GM23338 (cell line): ENCODE data around the gene CYP11A1. TPM values are rescaled to one million over a fixed set of nuclear protein-coding genes. Genes with fewer than 3 reads are reported as not detected.
A peak's percentile ranks its signal among the peaks of the same experiment; 100 is the strongest.

ENCODE experiments used
- ATAC-seq: fragments of 200-7000 bp; cut with Tn5 transposase; 3 replicates; pipeline ENCODE4 v1.9.1; 2020
- DNase-seq: peaks from one replicate; pipeline ENCODE4 v3.0.0-alpha.2; 2015; ENCODE audit warnings: low spot score
- H2AFZ ChIP-seq: fragments of 200-600 bp; sonication (generic); 2 replicates; pipeline ENCODE4 v1.8.0; 2016; ENCODE audit warnings: antibody characterized with exemption, mild to moderate bottlenecking, moderate library complexity
- H3F3A ChIP-seq: fragments of 200-600 bp; sonication (generic); replicated peaks from 2 replicates; pipeline ENCODE4 v1.8.0; 2017; ENCODE audit warnings: antibody characterized with exemption, mixed run types, low read depth
- H3K27ac ChIP-seq: fragments of 200-600 bp; sonication (generic); 2 replicates; pipeline ENCODE4 v1.6.1; 2016; ENCODE audit warnings: low read depth
- H3K27me3 ChIP-seq: fragments of 200-600 bp; sonication (generic); 2 replicates; pipeline ENCODE4 v1.8.0; 2016; ENCODE audit warnings: mild to moderate bottlenecking, mixed run types, moderate library complexity; ENCODE audit not compliant: insufficient read depth
- H3K36me3 ChIP-seq: fragments of 200-600 bp; sonication (generic); 2 replicates; pipeline ENCODE4 v1.8.0; 2016; ENCODE audit warnings: mild to moderate bottlenecking; ENCODE audit not compliant: insufficient read depth
- H3K4me1 ChIP-seq: fragments of 200-600 bp; sonication (generic); 2 replicates; pipeline ENCODE4 v1.8.0; 2016; ENCODE audit warnings: mild to moderate bottlenecking, moderate library complexity; ENCODE audit not compliant: insufficient read depth
- H3K4me2 ChIP-seq: fragments of 200-600 bp; sonication (generic); 2 replicates; pipeline ENCODE4 v1.7.1; 2017; ENCODE audit warnings: mixed run types
- H3K4me3 ChIP-seq: fragments of 200-600 bp; sonication (generic); 2 replicates; pipeline ENCODE4 v1.6.1; 2016; ENCODE audit warnings: mixed run types
- H3K79me2 ChIP-seq: fragments of 200-600 bp; sonication (generic); replicated peaks from 2 replicates; pipeline ENCODE4 v1.8.0; 2017; ENCODE audit warnings: mild to moderate bottlenecking; ENCODE audit not compliant: insufficient read depth
- H3K9me2 ChIP-seq: fragments of 200-600 bp; sonication (generic); 2 replicates; pipeline ENCODE4 v1.8.0; 2017; ENCODE audit not compliant: insufficient read depth
- H4K20me1 ChIP-seq: fragments of 200-600 bp; sonication (generic); replicated peaks from 2 replicates; pipeline ENCODE4 v1.8.0; 2017; ENCODE audit warnings: mild to moderate bottlenecking; ENCODE audit not compliant: insufficient read depth
- H3K27ac Mint-ChIP-seq: 2 replicates; pipeline ENCODE4 v1.8.0; 2020; ENCODE audit warnings: inconsistent platforms, mild to moderate bottlenecking, moderate library complexity, mixed read lengths
- H3K27me3 Mint-ChIP-seq: 3 replicates; pipeline ENCODE4 v1.8.0; 2022; ENCODE audit warnings: low read depth, mild to moderate bottlenecking, moderate library complexity, mixed read lengths, inconsistent platforms; ENCODE audit not compliant: insufficient read depth, poor library complexity
- H3K36me3 Mint-ChIP-seq: 3 replicates; pipeline ENCODE4 v1.8.0; 2021; ENCODE audit warnings: low read depth, mild to moderate bottlenecking, inconsistent platforms, moderate library complexity, mixed read lengths
- H3K4me1 Mint-ChIP-seq: 3 replicates; pipeline ENCODE4 v1.8.0; 2020; ENCODE audit warnings: mild to moderate bottlenecking, inconsistent platforms, mixed read lengths
- H3K4me3 Mint-ChIP-seq: 3 replicates; pipeline ENCODE4 v1.8.0; 2021; ENCODE audit warnings: moderate library complexity, mild to moderate bottlenecking, inconsistent platforms, mixed read lengths
- H3K9me3 Mint-ChIP-seq: 3 replicates; pipeline ENCODE4 v1.8.0; 2020; ENCODE audit warnings: moderate library complexity, mild to moderate bottlenecking, inconsistent platforms, mixed read lengths
- NANOG ChIP-seq: IDR thresholded peaks from 2 replicates; pipeline ENCODE4 v1.6.1; 2016; ENCODE audit warnings: antibody characterized with exemption, borderline replicate concordance
- POLR2AphosphoS5 ChIP-seq: IDR thresholded peaks from 2 replicates; pipeline ENCODE4 v1.6.1; 2016; ENCODE audit warnings: antibody characterized with exemption, low read depth
- ZNF114 ChIP-seq: fragments of 250-450 bp; sonication (Bioruptor Pico); IDR thresholded peaks from 2 replicates; pipeline ENCODE4 v1.5.0; 2020; ENCODE audit warnings: mild to moderate bottlenecking, moderate library complexity
- ZNF331 ChIP-seq: fragments of 250-450 bp; sonication (Bioruptor Pico); IDR thresholded peaks from 2 replicates; pipeline ENCODE4 v1.5.0; 2020; ENCODE audit warnings: low read depth, mild to moderate bottlenecking, moderate library complexity
- polyA plus RNA-seq: library from polyadenylated mRNA; unstranded; fragments of >200 nt; fragmentation: Nextera tagmentation; extraction: Ambion mirVana; gene quantifications from 2 replicates; pipeline ENCODE4 v1.2.1, GENCODE V29; 2016
- total RNA-seq: library from RNA; depleted of rRNA; stranded (reverse); fragments of >200 nt; shearing (Covaris generic); gene quantifications from 2 replicates; pipeline ENCODE4 v1.2.3, GENCODE V29; 2014
- TF ChIP-seq, protein P1 (sequence below): IDR thresholded peaks from 2 replicates; pipeline ENCODE4 v1.6.1; 2016; ENCODE audit warnings: antibody characterized with exemption
- TF ChIP-seq, protein P2 (sequence below): IDR thresholded peaks from one replicate; pipeline ENCODE4 v1.6.1; 2018; ENCODE audit warnings: antibody characterized with exemption; ENCODE audit not compliant: unreplicated experiment
- TF ChIP-seq, protein P3 (sequence below): fragments of 250-450 bp; sonication (Bioruptor Pico); IDR thresholded peaks from 2 replicates; pipeline ENCODE4 v1.5.0; 2020; ENCODE audit warnings: mild to moderate bottlenecking, moderate library complexity

Gene CYP11A1
- total and polyA plus RNA-seq, 2 experiments from 2014 or later = 1.2 to 1.7 TPM

DNA sequence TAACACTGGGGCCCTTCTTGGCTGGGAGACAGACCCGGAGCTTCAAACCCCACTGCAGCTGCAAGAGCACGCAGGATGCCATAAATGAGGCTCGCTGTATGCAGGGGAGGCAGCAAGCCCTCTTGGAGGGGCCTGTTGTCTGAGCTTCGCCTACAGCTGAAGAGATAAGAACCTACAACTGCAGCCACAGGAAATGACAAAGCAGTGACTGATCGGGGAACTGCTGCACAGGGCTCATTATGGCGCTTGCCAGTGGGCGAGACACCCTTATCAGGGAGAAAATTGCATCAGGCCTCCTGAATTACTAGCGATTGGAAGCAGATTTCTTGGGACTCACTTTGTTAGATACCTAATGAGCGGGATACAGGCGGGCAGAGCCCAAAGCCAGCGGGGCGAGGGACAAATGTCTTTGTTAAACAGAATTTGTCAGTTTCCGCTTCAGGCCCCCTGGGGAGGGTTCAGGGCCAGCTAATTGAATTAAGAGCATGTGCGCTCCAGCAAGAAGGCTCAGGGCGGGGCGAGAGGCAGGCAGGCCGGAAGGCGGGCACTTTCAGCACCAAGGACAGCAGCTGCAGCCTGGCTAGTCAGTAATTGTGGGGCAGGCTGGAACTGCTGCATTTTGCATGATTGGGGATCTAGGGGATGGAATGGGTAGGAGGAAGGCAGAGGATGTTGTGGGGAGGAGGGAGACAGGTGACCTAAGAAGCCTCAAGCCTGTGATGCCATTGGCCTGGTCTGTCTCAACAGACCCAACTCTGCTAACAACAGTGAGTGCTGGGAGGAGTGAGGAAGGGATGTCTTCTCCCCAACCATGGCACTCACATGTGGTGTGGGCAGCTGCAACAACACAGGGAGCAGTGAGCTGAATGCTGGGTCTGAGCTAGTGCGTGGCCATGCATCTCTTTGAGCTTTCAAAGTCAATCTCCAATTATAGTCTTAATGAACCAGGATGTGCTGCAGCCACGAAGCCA, 76.1 kb downstream of the CYP11A1 start:
- DNase-seq = peak; percentile 98
- no peaks in the 10 kb centered on the region; the same call in 1 of the 2 replicates for H4K20me1 ChIP-seq
- no peaks in the 10 kb centered on the region for H3K36me3 ChIP-seq
- H3K36me3 Mint-ChIP-seq = no peaks in the 10 kb centered on the region
- no peak overlapping the region for H3K27ac ChIP-seq
- H3K9me3 Mint-ChIP-seq = no peaks in the 10 kb centered on the region
- H3K27me3 Mint-ChIP-seq = peaks cover 26% of the 10 kb centered on the region
- peak overlapping the region; percentile 45 for H3K4me3 ChIP-seq
- peak overlapping the region; percentile 72; the same call in 1 of the 2 replicates for H2AFZ ChIP-seq
- TF ChIP-seq, protein P1, sequence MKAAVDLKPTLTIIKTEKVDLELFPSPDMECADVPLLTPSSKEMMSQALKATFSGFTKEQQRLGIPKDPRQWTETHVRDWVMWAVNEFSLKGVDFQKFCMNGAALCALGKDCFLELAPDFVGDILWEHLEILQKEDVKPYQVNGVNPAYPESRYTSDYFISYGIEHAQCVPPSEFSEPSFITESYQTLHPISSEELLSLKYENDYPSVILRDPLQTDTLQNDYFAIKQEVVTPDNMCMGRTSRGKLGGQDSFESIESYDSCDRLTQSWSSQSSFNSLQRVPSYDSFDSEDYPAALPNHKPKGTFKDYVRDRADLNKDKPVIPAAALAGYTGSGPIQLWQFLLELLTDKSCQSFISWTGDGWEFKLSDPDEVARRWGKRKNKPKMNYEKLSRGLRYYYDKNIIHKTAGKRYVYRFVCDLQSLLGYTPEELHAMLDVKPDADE = 0 out of 2 replicates have a peak, but pooled peaks have one; percentile 19
- no peak for TF ChIP-seq POLR2AphosphoS5
- no peak for TF ChIP-seq ZNF331 (CRISPR knock-in tag)
- TF ChIP-seq, protein P2, sequence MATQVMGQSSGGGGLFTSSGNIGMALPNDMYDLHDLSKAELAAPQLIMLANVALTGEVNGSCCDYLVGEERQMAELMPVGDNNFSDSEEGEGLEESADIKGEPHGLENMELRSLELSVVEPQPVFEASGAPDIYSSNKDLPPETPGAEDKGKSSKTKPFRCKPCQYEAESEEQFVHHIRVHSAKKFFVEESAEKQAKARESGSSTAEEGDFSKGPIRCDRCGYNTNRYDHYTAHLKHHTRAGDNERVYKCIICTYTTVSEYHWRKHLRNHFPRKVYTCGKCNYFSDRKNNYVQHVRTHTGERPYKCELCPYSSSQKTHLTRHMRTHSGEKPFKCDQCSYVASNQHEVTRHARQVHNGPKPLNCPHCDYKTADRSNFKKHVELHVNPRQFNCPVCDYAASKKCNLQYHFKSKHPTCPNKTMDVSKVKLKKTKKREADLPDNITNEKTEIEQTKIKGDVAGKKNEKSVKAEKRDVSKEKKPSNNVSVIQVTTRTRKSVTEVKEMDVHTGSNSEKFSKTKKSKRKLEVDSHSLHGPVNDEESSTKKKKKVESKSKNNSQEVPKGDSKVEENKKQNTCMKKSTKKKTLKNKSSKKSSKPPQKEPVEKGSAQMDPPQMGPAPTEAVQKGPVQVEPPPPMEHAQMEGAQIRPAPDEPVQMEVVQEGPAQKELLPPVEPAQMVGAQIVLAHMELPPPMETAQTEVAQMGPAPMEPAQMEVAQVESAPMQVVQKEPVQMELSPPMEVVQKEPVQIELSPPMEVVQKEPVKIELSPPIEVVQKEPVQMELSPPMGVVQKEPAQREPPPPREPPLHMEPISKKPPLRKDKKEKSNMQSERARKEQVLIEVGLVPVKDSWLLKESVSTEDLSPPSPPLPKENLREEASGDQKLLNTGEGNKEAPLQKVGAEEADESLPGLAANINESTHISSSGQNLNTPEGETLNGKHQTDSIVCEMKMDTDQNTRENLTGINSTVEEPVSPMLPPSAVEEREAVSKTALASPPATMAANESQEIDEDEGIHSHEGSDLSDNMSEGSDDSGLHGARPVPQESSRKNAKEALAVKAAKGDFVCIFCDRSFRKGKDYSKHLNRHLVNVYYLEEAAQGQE = peak; percentile 100
- TF ChIP-seq NANOG = peak; percentile 37; the same call in 1 of the 2 replicates
- no peaks in the 10 kb centered on the region; the same call in 1 of the 2 replicates for H3F3A ChIP-seq
- H3K27me3 ChIP-seq = peaks cover 32% of the 10 kb centered on the region
- H3K79me2 ChIP-seq = no peaks in the 10 kb centered on the region
- H3K4me1 ChIP-seq = peaks cover 22% of the 10 kb centered on the region
- peaks cover 28% of the 10 kb centered on the region for H3K4me1 Mint-ChIP-seq
- peak overlapping the region; percentile 58 for H3K4me3 Mint-ChIP-seq
- peak overlapping the region; percentile 73 for H3K4me2 ChIP-seq
- ATAC-seq = peak; percentile 96
- no peaks in the 10 kb centered on the region for H3K9me2 ChIP-seq
- no peak overlapping the region for H3K27ac Mint-ChIP-seq

DNA sequence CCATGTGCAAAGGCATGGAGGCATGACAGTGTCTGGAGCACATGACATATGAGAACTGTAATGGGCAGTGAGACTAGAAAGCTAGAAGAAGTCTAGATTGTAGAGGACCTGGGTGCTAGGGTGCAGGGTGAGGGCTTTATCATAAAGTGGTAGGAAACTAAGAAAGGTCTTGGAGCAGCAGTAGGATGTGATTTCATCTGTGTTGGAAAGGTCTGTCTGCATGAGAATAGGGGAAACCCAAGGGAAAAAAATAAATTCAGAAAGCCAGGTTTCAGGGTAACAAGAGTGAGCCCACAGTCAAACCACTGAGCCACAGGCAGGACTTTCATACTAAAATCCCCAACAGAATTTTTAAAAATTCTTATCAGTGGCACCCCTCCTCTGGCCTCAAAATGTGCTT, 76.8 kb downstream of the CYP11A1 start:
- ATAC-seq = no peak
- Histone ChIP-seq H3K36me3 (no peaks in the 10 kb centered on the region), H4K20me1 (no peaks in the 10 kb centered on the region; the same call in 1 of the 2 replicates), H3F3A (no peaks in the 10 kb centered on the region; the same call in 1 of the 2 replicates), H3K79me2 (no peaks in the 10 kb centered on the region), H3K27ac (no peak overlapping the region), H3K27me3 (peaks cover 32% of the 10 kb centered on the region), H3K4me1 (peaks cover 22% of the 10 kb centered on the region), H3K4me2 (peak overlapping the region; percentile 73), H3K9me2 (no peaks in the 10 kb centered on the region), H3K4me3 (peak overlapping the region; percentile 45), H2AFZ (peak overlapping the region; percentile 72; the same call in 1 of the 2 replicates)
- no peak overlapping the region for H3K27ac Mint-ChIP-seq
- DNase-seq = no peak
- H3K4me3 Mint-ChIP-seq = peak overlapping the region; percentile 0; the same call in 1 of the 3 replicates
- no peaks in the 10 kb centered on the region for H3K9me3 Mint-ChIP-seq
- H3K4me1 Mint-ChIP-seq = peaks cover 28% of the 10 kb centered on the region
- no peaks in the 10 kb centered on the region for H3K36me3 Mint-ChIP-seq
- H3K27me3 Mint-ChIP-seq = peaks cover 26% of the 10 kb centered on the region
- TF ChIP-seq NANOG = no peak
- no peak for TF ChIP-seq POLR2AphosphoS5
- no peak for TF ChIP-seq ZNF114 (CRISPR knock-in tag)
- TF ChIP-seq, protein P3, sequence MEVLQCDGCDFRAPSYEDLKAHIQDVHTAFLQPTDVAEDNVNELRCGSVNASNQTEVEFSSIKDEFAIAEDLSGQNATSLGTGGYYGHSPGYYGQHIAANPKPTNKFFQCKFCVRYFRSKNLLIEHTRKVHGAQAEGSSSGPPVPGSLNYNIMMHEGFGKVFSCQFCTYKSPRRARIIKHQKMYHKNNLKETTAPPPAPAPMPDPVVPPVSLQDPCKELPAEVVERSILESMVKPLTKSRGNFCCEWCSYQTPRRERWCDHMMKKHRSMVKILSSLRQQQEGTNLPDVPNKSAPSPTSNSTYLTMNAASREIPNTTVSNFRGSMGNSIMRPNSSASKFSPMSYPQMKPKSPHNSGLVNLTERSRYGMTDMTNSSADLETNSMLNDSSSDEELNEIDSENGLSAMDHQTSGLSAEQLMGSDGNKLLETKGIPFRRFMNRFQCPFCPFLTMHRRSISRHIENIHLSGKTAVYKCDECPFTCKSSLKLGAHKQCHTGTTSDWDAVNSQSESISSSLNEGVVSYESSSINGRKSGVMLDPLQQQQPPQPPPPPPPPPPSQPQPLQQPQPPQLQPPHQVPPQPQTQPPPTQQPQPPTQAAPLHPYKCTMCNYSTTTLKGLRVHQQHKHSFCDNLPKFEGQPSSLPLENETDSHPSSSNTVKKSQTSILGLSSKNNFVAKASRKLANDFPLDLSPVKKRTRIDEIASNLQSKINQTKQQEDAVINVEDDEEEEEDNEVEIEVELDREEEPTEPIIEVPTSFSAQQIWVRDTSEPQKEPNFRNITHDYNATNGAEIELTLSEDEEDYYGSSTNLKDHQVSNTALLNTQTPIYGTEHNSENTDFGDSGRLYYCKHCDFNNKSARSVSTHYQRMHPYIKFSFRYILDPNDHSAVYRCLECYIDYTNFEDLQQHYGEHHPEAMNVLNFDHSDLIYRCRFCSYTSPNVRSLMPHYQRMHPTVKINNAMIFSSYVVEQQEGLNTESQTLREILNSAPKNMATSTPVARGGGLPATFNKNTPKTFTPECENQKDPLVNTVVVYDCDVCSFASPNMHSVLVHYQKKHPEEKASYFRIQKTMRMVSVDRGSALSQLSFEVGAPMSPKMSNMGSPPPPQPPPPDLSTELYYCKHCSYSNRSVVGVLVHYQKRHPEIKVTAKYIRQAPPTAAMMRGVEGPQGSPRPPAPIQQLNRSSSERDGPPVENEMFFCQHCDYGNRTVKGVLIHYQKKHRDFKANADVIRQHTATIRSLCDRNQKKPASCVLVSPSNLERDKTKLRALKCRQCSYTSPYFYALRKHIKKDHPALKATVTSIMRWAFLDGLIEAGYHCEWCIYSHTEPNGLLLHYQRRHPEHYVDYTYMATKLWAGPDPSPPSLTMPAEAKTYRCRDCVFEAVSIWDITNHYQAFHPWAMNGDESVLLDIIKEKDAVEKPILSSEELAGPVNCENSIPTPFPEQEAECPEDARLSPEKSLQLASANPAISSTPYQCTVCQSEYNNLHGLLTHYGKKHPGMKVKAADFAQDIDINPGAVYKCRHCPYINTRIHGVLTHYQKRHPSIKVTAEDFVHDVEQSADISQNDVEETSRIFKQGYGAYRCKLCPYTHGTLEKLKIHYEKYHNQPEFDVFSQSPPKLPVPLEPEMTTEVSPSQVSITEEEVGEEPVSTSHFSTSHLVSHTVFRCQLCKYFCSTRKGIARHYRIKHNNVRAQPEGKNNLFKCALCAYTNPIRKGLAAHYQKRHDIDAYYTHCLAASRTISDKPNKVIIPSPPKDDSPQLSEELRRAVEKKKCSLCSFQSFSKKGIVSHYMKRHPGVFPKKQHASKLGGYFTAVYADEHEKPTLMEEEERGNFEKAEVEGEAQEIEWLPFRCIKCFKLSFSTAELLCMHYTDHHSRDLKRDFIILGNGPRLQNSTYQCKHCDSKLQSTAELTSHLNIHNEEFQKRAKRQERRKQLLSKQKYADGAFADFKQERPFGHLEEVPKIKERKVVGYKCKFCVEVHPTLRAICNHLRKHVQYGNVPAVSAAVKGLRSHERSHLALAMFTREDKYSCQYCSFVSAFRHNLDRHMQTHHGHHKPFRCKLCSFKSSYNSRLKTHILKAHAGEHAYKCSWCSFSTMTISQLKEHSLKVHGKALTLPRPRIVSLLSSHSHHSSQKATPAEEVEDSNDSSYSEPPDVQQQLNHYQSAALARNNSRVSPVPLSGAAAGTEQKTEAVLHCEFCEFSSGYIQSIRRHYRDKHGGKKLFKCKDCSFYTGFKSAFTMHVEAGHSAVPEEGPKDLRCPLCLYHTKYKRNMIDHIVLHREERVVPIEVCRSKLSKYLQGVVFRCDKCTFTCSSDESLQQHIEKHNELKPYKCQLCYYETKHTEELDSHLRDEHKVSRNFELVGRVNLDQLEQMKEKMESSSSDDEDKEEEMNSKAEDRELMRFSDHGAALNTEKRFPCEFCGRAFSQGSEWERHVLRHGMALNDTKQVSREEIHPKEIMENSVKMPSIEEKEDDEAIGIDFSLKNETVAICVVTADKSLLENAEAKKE (CRISPR knock-in tag) = no peak
